GM21529 (cell line): ENCODE results near the gene FAM83G.
"Not testable (repeated sequence)": the region's sequence is repeated elsewhere in the genome, so short reads cannot be mapped to it uniquely, and the experiment has no call there.

Experiments used
- ATAC-seq: cut with Tn5 transposase; IDR thresholded peaks from one replicate; pipeline ENCODE4 v1.9.1; 2021; ENCODE audit not compliant: unreplicated experiment

Gene FAM83G

DNA sequence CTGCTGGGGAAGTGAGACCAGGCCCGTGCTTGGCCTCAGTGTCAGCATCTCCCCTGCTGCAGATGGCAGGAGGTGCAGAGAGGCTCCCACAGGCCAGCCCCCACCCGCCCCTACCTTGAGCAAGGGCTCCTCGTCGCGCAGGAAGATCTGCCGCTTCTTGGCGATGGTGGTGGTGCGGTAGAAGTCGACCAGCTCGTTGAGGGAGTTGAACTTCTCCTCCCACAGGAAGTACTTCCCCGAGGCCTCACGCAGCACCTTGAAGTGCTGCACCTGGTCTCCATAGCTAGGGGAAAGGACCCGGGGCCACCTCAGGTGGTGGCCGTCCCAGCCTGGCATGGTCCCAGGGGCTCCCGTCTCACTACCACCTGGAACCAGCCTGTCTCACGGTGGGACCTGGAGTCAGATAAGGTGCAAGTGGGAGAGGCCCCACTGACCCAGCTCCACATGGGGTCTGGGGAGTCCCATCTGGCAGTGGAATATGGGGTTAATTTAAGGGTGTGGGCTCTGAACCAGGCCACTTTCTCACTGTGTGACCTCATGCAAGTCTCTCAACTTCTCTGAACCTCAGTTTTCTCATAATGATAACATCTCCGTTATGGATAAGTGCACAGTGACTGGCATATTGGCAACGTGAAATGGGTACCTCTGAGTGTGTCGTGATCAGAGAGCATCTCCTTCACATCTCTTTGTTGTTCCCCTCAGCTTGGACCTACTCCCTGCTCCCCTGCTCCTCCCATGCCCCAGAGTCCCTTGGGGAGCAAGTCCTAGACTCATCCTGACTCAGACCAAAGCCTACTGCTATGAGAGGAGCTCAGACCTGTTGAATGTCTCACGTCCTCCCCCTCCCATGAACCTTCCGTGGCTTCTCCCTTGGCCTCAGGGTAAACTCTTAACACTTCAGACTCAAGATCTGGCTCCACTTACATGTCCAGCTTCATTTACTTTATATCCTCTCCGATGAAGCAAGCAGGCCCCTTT lies 19.8 kb upstream of the FAM83G start:
- no peak for ATAC-seq

DNA sequence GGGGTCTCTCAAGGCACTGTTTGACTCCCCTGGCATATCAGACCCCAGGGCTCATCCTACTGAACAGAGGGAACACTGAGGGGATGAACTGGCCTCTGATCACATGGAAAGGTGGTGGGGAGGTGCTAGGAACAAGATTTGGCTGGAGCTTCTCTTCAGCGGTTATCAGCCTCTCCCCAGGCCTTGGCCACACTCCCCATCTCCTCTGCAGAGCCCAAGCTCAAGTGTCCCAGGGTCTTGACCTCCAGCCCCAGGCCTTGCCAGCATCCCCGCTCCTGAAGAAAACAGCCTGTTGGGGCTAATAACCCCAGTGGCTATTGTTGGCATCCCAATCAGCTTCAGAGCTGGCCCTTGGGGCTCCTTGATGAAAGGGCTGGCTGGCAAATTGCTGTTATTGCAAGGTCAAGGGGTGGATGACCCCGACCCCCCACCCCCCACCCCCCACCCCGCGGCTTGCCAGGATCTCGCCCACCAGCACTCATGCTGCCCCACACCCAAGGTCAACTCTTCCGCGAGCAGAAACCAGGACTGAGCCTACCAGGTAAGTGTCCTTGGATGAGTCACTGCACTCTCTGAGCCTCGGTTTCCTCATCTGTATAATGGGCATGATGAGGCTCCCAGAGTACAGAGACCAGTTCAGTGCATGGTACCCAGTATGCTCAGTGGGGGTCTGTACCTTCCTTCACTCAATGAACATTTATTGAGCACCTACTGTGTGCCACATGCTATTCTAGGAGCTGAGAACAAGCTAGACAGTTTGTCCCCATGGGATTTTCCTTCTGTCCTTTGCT lies 18.8 kb upstream of the FAM83G start:
- no peak for ATAC-seq

DNA sequence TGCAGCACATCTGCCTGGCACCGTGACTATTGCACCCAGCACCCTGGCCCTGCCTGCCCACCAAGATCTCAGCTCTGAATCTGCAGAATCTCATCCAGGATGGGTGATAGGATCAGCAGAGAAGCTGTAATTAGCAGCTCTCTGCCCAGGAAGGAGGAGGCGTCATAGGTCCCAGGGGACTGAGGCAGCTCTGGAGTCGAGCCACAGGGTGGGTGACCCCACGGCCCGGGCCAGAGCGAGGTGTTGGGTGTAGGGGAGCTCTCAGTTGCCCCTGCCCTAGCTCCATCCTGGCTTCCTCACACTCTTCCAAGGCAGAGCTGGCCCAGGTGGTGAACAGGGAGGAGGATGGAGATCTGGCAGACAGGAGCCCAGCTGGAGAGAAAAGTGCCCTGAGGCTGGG lies 18.2 kb upstream of the FAM83G start:
- ATAC-seq: no peak

DNA sequence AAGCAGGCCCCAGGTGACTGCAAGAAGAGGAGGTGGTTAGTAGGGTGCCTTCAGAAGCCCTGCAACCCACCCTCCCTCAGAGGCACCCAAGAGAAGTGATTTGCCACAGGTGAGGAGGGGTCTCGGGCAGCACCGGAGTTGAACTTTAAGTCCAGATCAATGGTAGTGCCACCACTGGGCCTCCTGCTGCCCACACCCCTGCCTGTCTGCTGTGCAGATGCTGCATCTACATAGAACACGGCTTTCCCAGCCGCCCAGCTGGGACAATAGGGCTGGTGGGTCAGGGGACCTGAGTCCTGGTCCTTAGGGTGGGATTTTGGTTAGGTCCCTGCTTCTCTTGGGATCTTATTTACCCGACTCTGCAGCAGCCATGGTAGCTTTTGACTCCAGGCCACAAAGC lies 17.6 kb upstream of the FAM83G start:
- no peak for ATAC-seq

DNA sequence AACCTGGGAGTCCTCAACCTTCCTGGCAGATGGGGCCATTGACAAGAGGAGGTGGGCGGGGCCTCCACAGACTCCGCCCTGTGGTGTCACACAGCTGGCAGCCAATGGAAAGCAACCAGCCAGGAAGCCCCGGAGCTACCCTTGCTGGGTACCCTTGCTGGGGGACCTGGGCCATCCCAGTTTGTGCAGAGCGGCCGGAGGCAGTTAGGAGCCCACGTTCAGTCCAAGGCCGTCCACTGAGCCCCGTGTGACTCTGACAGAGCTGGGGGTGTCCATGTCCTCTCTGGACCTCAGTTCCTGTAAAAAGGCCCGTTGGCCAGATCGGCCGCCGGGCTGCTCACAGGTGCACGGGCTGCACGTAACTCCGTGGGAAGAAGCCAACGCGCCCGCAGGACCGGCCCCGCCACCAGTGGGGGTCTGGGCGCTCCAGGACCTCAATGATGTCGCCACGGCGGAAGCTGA lies 17.1 kb upstream of the FAM83G start:
- no peak for ATAC-seq

DNA sequence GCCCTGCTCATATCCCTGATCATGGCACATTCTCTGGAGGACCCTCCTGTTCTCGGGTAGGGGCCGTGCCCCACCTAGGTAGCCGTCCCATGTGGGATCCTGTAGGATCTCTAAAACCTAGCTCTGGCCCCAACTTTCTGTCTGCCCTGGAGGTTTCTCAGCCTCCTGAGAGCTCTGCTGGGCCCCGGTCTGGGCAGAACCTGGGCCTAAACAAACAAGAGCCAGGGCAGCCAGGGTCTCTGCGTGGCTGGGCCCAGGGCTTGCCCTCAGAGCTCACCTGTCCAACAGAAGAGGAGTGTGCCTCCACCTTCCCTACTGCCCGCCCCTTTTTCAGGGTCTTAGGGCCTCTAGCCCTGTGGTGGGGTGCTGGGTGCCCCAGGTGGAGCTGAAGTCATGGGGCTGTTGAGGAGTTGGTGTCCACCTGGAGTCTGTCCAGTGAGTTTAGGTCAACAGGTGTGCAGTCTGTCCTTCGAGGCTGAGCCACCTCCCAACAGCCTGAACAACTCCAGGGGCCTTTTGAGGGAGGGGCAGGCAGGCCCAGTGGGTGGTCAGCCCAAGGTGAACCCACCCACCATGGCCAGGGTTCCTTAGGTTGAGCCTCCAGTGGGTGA lies 16.6 kb upstream of the FAM83G start:
- not testable (repeated sequence) for ATAC-seq

DNA sequence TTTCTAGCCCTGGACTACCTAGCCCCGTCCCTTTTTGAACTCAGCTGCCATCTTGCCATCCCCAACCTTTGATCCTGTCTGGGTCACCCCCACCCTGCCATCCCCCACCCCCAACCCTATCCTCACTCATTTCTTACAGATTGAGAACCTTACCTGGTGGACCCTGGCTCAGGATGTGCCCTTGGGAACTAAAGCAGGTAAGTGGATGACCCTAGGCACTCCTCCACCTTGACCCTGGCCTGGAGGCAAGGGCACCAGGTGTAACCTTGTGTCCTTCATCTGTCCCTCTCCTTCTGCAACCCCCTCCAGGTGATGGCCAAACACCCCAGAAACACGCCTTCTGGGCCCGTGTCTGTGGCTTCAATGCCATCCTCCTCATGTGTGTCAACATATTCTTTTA lies 15.5 kb upstream of the FAM83G start:
- no peak for ATAC-seq

DNA sequence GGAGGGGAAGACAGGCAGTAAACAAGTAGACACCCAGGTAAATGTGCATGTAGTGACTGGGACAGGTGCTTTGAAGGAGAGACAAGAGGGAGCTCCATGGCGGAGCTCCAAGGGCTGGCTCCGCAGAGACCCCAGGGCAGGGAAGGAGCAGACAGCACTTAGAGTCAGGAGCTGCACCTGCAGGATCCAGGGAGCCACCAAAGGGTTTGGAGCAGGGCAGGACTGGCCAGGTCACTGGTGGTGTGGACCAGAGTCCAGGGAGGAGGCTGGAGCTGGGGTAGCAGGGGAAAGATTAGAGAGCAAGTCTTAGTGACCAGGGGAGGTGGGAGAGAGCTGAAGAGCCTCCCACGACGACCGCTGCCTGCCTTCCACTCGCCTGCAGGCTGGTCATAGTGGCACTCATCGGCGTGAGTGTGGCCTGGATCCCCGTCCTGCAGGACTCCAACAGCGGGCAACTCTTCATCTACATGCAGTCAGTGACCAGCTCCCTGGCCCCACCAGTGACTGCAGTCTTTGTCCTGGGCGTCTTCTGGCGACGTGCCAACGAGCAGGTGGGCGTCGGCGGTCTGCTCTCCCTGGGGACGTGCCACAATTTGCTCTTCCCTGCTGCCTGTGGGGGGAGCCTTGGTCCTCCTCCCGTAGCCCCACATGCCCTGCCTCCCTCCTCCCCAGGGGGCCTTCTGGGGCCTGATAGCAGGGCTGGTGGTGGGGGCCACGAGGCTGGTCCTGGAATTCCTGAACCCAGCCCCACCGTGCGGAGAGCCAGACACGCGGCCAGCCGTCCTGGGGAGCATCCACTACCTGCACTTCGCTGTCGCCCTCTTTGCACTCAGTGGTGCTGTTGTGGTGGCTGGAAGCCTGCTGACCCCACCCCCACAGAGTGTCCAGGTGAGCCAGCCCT lies 14.7 kb upstream of the FAM83G start:
- ATAC-seq: no peak

DNA sequence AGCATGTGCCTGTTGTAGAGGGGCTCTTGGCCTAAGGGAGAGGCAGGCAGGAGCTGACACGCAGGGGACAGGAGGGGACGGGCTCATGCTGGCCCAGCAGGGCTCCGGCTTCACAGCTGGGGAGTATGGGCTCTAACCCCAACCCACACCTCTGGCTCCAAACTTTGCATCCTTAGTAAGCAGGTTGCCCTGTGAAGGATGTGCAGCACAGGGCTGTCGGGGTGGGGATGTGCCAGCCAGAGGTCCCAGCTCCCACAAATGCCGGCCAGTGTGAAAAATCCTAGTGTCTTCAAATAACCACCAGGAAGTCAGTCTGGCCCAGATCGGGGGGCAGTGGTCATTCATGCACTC lies 14.0 kb upstream of the FAM83G start:
- no peak for ATAC-seq

DNA sequence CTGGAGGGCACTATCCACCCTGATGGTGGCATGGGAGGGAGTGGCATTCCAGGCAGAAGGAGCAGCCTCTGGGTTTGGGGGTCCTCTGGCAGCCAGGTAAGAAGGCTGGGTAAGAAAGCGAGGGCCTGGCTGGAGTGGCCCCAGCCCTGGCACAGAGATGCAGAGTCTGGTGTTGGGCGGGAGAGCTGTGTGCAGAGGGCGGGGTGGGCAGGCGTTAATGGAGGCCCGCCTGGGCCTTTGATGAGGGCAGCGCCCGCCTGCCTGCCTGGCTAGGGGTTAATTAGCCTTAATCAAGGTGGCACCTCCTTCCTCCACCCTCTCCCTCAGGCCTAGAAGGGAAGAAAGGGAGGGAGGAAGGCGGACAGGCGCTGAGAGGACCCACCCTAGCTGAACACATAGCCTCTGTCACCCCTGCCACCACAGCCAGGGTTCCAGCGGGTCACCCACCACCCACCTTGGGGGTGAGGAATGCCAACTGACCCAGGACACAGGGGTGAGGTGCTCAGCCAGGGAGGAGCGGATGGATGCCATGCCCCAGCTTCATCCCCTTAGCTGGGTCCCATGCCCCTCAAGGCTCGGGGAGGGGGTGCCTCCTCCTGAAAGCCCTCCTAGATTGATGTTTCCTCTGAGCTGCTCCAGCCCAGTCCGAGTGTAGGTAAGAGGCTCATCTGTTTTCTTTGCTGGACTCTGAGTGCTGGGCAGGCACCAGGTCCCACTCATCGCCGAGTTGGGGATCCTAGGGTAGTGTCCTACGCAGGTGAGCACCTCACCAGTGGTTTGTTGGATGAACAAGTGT lies 13.4 kb upstream of the FAM83G start:
- no peak for ATAC-seq

DNA sequence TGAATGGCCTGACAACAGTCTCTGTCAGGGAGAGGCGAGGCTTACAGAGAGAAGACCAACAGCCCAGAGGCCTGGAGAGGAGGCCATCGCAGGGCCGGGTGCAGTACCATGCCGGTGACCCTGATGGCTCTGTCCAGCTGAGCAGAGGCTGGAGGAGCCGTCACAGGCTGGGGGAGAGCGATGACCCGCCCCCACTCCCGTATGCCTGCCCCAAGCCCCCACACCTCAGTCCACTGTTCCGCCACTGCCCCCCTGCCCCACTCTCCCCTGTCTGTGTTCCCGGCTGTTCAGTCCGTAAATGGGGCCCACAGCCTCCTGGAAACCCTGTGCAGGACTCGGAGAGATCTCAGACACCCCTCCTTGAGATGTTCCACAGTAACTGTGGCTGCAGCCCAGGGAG lies 12.8 kb upstream of the FAM83G start:
- no peak for ATAC-seq

DNA sequence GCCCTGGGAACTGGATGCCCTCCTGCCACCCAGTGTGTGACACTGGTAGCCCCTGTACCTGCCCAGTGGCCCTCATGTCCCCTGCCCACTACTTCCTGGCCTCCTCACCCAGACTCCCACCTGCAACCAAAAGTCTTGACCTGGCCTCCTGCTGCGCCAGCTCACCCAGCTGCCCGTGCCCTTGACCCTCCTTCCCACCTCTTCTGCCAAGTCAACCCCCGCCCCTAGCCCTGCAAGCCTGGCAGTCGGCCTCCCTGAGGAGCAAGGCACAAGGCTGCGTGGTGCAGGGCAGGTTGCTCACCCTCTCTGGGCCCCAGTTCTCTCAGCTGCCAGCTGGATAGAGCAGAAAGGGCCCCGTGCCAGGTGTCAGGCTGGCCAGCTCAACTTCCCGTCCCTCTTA lies 12.3 kb upstream of the FAM83G start:
- no peak for ATAC-seq

DNA sequence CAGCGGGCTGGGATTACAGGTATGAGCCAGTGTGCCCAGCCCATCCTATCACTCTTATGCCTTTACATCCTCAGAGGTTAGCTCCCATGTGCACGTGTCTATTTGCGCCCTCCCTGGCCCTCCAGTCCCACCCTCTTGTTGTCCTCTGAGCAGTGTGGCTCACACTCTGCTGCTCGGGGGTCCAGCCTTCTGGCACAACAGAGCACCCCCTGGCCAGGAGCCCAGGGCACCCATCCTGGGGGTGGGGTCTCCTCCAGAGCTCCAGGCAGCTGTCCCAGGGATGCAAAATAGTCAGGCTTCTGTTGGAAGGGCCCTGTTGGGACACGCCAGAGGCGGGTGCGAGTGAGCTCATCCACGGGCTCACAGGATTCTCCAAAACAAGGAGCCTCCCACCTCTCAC lies 11.7 kb upstream of the FAM83G start:
- no peak for ATAC-seq

DNA sequence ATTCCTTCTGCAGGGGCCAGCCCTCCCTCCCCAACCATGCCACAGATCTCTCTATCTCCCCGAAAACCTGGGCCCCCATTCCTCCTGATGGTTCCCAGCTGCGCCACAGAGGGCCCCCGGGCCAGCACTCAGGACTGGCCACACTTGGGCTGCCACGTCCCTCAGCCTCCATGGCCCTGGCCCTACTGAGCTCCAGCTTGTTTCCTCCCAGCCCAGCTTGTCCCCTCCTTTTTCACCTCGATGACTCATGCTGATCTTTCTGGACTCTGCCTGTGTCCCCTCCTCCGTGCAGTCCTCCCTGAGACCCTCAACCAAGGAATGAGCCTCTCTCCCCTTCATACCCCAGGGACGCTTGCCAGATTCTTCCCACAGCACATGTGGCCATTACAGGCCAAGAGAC lies 10.9 kb upstream of the FAM83G start:
- ATAC-seq: no peak

DNA sequence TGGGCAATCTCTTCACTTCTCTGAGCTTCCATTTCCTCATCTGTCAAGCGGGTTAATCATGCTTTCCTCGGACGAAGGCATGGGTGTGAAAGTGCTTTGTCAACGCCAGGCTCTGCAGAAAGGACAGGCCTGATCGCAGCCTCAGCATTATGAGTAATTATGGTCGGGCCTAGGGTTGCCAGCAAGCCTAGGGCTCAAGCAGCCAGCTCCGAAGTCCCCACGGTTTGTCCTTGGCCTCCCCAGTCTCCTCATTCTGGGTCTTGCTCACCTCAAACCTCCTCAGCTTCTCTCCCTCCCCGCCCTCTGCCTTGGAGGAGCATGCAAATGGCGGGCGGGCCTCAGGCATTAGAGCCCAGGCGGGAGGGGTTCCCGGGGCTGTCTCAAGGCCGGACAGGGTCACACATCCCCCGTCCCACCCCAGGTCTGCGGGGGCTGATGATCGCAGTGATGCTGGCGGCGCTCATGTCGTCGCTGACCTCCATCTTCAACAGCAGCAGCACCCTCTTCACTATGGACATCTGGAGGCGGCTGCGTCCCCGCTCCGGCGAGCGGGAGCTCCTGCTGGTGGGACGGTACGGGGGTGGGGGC lies 10.2 kb upstream of the FAM83G start:
- ATAC-seq: no peak

DNA sequence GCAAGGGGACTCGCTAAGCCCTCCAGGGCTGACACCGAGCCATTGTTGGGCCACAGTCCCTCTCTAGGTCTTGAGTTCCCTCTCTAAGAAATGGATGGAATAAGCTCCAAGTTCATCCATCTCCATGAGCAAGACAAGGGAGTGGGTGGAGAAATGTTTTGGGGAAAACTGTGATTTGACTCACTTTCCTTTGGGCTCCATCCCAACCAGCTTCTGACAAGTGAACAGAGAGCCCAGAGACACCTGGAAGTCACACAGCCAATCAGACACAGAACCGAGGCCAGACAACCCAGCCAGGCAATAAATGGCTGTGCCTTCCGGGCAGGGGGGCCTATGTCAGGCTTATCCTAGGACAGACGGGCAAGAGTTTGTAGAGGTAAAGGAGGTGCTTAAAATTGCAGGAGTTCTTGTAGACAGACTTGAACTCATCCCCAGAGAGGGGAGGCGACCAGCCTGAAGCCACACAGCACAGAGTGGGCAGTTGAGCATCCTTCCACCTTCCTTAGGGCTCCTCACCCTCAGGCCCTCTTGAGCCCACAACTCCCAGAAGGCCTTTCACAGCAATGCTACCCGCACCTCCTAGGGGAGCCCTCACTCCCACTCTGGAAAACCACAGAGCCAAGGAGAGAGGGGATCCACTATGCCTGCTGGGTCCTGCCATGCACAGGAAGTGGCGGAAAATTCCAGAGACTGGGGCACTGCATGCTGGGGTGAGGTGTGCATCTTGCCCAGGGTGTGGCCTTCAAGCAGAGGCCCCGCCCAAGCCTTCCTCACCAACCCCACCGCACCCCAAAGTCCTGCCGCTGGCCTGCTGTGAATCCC lies 9.5 kb upstream of the FAM83G start:
- no peak for ATAC-seq

DNA sequence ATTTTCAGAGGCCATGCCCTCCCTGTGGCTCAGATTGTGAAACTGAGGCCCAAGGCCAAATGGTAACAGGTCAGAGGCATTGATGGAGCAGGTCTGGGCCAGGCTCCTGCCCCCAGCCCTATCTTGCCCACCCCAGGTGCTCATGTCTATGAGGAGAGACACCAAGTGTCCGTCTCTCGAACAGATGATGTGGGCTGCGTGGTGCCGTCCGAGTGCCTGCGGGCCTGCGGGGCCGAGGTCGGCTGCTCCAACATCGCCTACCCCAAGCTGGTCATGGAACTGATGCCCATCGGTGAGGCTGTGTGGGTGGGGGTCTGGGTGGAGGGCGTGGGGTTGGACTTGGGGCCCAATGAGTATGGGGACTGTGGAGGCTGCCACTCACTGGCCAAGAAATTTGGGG lies 8.7 kb upstream of the FAM83G start:
- no peak for ATAC-seq

DNA sequence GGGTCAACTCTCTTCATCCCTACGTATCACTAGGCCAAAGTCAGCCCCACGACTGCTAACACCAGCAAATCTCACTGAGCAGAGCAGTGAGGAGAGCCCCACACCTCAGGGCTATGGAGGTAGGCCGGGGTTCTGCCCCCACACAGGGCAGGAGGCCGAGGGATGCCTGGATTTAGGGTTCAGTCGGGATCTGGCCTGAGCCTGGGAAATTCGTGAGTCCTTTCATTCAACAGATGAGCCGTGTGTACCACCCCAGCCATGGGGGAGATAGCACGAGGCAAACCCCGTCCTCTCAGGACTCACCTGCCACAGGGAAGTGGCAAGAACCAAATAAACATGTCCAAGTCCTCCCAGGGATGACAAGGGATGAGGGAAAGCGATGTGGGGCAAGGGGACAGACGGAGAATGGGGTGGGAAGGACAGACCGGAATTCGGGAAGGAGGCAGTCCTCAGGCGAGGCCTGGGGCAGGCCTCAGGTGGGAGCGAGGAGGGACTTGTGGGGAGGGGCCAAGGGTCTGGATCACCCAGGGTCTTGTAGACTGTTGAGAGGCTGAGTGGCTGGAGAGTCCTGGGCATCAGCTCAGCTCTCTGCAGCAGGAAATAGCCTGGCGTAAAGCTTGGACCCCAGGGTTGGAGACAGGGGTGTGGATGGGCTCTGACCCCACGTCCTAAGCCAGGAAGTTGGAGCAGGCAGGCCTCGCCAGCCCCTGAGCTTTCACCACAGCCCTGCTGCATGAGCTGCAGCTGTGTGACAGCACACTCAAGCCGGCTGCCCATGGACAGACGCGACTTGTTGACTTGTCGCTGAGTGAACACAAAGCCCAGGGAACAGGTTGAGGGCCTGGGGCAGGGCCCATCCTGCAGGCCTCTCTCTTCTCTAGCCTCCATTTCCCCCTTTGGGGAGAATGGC lies 7.9 kb upstream of the FAM83G start:
- ATAC-seq: no peak
